ENCODE data around the gene ZNF76.
"Not testable (repeated sequence)": the region's sequence is repeated elsewhere in the genome, so short reads cannot be mapped to it uniquely, and the experiment has no call there.

DNA sequence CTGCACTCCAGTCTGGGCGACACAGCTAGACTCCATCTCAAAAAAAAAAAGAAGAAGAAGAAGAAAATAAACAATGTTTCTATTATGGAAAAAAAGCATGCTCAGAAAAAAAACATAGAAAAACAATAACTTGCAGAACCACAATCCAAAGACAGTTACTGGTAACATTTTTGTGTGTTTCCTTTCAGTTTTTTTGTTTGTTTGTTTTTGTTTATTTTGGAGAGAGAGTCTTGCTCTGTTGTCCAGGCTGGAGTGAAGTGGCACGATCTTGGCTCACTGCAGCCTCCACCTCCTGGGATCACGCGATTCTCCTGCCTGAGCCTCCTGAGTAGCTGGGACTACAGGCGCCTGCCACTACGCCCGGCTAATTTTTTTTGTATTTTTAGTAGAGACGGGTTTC is 69.4 kb downstream of the ZNF76 start:
- TF ChIP-seq EZH2 (IDR thresholded peaks at IDR 0.05); POLR2AphosphoS5 (IDR thresholded peaks at IDR 0.05; ENCODE audit: borderline replicate concordance, low read depth, low read length): not testable (repeated sequence)
